OCI-LY7 (cell line): ENCODE results near the gene SYT2.
"Not testable (repeated sequence)": the region's sequence is repeated elsewhere in the genome, so short reads cannot be mapped to it uniquely, and the experiment has no call there.

Experiments
- EZH2phosphoT487 ChIP-seq: fragments of 200-600 bp; sonication (generic); IDR thresholded peaks from 2 replicates; pipeline ENCODE4 v1.6.1; 2018; ENCODE audit warnings: low read depth, borderline replicate concordance, mild to moderate bottlenecking, mixed run types, antibody characterized with exemption, low read length, moderate library complexity, mixed read lengths
- TF ChIP-seq, protein P1 (sequence below): fragments of 200-600 bp; sonication (generic); conservative IDR thresholded peaks from 2 replicates; pipeline ENCODE4 v1.5.1; 2014; ENCODE audit warnings: mild to moderate bottlenecking, antibody characterized with exemption, low read length, moderate library complexity, mixed read lengths

DNA sequence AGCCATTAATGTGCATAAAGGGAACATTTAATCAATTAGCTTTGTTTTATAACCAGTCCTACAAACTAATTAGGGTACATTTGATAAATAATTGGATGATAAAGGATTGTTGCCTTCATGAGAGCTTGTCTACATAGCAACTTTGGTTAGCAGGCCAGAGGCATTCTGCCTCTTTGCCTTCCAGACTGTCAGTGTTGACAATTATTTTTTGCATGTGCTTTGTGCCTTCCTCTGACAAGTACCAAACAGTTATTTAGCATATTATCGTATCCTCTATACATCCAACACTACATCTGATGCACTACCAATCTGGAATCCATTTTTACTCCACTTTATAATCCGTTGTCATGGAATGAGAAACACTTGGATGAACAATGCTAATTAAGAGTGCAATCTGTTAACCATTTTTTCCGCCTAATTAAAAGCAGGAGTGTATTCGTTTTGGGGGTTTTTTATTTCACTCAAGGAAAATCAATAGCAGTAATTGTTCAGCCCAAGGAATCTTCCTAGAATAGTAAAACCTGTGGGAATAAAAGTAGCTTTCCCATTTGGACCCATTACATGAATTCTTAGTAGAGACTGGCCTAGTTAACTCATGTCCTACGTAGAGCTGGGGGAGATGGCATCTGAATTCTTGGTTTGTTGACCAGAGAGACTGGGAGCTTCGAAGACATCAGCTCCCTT lies 165.3 kb downstream of the SYT2 start:
- TF ChIP-seq, protein P1, sequence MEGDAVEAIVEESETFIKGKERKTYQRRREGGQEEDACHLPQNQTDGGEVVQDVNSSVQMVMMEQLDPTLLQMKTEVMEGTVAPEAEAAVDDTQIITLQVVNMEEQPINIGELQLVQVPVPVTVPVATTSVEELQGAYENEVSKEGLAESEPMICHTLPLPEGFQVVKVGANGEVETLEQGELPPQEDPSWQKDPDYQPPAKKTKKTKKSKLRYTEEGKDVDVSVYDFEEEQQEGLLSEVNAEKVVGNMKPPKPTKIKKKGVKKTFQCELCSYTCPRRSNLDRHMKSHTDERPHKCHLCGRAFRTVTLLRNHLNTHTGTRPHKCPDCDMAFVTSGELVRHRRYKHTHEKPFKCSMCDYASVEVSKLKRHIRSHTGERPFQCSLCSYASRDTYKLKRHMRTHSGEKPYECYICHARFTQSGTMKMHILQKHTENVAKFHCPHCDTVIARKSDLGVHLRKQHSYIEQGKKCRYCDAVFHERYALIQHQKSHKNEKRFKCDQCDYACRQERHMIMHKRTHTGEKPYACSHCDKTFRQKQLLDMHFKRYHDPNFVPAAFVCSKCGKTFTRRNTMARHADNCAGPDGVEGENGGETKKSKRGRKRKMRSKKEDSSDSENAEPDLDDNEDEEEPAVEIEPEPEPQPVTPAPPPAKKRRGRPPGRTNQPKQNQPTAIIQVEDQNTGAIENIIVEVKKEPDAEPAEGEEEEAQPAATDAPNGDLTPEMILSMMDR = not testable (repeated sequence)
- TF ChIP-seq EZH2phosphoT487 = not testable (repeated sequence)
